ENCODE measurements around the gene BPIFA1.

BPIFA1 gene

DNA sequence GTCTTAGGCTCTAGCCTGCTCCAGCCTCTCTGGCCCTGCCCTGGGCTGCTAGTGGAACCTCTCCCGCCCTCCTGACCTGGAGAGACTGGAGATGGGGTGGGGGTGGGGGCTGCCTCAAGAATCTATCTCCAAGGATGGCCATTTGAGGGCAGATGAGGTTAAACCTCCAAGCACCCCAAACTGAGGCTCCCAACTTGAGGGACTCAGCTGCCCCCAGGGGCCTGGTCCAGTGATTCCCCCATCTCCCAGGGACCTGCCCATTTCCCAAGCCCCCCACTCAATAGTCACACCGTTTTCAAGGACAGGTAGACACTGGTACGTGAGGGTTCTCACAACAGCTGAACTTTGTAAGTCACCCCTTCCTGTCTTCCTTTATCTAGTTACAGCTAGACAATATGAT, 40.1 kb downstream of the BPIFA1 start:
- DNase-seq (ENCODE audit: low read depth): no peak
- TF ChIP-seq, protein P1, sequence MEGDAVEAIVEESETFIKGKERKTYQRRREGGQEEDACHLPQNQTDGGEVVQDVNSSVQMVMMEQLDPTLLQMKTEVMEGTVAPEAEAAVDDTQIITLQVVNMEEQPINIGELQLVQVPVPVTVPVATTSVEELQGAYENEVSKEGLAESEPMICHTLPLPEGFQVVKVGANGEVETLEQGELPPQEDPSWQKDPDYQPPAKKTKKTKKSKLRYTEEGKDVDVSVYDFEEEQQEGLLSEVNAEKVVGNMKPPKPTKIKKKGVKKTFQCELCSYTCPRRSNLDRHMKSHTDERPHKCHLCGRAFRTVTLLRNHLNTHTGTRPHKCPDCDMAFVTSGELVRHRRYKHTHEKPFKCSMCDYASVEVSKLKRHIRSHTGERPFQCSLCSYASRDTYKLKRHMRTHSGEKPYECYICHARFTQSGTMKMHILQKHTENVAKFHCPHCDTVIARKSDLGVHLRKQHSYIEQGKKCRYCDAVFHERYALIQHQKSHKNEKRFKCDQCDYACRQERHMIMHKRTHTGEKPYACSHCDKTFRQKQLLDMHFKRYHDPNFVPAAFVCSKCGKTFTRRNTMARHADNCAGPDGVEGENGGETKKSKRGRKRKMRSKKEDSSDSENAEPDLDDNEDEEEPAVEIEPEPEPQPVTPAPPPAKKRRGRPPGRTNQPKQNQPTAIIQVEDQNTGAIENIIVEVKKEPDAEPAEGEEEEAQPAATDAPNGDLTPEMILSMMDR (IDR thresholded peaks at IDR 0.05; ENCODE audit: insufficient read depth, low read depth, low read length, missing control alignments): no peak
- H3K4me3 ChIP-seq (ENCODE audit: low read length): no peak overlapping the region

GRCh38 chr20:33276303-33277113, 40.7 kb downstream of the BPIFA1 start:
- DNase-seq (ENCODE audit: low read depth): no peak
- no peak overlapping the region for H3K4me3 ChIP-seq (ENCODE audit: low read length)
- TF ChIP-seq, protein P1 (IDR thresholded peaks at IDR 0.05; ENCODE audit: insufficient read depth, low read depth, low read length, missing control alignments): no peak

GRCh38 chr20:33277471-33278441, 42.0 kb downstream of the BPIFA1 start:
- no peak overlapping the region for H3K4me3 ChIP-seq (ENCODE audit: low read length)
- TF ChIP-seq, protein P1 (IDR thresholded peaks at IDR 0.05; ENCODE audit: insufficient read depth, low read depth, low read length, missing control alignments): no peak
- no peak for DNase-seq (ENCODE audit: low read depth)

GRCh38 chr20:33278700-33279099, 42.9 kb downstream of the BPIFA1 start:
- no peak for DNase-seq (ENCODE audit: low read depth)
- H3K4me3 ChIP-seq (ENCODE audit: low read length): no peak overlapping the region
- TF ChIP-seq, protein P1 (IDR thresholded peaks at IDR 0.05; ENCODE audit: insufficient read depth, low read depth, low read length, missing control alignments): no peak

DNA sequence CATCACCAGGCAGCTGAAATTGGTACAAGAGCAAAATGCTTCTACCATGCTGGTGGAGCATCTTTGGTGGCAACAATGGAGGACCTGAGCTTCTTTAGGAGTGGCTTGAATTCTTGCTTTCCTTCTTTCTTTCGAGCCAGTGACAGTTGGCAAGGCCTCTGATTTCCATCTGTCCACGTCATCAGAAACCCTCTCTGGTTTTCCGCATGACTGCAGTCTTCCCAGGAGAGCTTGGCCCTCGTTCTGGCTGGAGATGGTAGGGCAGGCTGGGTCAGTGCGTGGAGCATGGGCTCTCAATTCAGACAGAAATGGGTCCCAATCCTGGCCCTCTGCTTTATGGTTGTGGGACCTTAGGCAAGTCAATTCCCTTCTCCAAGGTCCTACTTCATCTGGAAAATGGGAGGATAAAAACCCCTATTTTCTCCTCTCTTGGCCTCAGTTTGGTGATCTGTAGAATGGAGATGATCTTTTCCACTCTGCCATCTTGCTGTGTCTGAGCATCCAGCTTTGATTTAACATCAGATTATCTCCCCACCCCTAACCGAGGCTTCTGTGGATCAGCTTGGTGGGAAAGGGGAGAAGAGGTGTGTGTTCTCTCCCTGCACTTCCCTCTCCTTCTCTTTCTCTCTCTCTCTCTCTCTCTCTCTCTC, 43.6 kb downstream of the BPIFA1 start:
- TF ChIP-seq, protein P1 (IDR thresholded peaks at IDR 0.05; ENCODE audit: insufficient read depth, low read depth, low read length, missing control alignments): no peak
- H3K4me3 ChIP-seq (ENCODE audit: low read length): no peak overlapping the region
- DNase-seq (ENCODE audit: low read depth): no peak

GRCh38 chr20:33280000-33280680, 44.3 kb downstream of the BPIFA1 start:
- TF ChIP-seq, protein P1 (IDR thresholded peaks at IDR 0.05; ENCODE audit: insufficient read depth, low read depth, low read length, missing control alignments): no peak
- DNase-seq (ENCODE audit: low read depth): no peak
- H3K4me3 ChIP-seq (ENCODE audit: low read length): no peak overlapping the region

All from epithelial cell of esophagus (primary cell).